HG02798 (cell line): Measurements from ENCODE around the gene ABCA7.
A peak's percentile ranks its signal among the peaks of the same experiment; 100 is the strongest.

Experiments used
- ATAC-seq: cut with Tn5 transposase; IDR thresholded peaks from one replicate; pipeline ENCODE4 v1.9.1; 2021; ENCODE audit warnings: mild to moderate bottlenecking; ENCODE audit not compliant: unreplicated experiment, poor library complexity

Gene ABCA7

DNA sequence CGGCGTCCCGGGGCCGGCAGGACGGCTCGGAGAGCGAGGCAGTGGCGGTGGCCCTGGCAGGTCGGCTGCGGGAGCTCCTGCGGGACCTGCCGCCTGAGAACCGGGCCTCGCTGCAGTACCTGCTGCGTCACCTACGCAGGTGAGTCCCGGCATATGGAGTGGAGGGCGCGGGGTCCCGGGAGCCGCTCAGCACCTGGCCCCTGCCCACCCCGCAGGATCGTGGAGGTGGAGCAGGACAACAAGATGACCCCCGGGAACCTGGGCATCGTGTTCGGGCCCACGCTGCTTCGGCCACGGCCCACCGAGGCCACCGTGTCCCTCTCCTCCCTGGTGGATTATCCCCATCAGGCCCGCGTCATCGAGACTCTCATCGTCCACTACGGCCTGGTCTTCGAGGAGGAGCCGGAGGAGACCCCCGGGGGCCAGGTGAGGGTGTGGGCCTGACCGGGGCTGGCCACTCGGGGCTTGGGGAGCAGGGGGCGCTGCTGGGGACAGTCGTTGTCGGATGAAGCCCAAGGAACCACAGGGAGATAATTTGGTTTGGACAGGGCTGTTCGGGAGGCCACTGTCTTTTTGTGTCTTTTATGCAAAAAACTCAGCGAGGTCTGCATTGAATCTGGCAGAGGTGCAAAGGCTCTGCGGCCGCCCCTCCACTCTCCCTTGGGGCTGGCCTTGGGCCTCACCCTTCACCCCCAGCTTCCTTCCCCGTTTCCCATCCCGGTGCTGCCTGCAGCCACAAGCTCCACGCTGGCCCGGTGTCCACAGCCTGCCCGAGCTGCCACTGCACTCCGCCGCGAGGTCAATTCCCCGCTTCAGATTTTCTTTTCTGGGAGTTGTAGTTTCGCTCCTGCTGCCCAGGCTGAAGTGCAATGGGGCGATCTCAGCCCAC lies 43.3 kb downstream of the ABCA7 start:
- no peak for ATAC-seq

DNA sequence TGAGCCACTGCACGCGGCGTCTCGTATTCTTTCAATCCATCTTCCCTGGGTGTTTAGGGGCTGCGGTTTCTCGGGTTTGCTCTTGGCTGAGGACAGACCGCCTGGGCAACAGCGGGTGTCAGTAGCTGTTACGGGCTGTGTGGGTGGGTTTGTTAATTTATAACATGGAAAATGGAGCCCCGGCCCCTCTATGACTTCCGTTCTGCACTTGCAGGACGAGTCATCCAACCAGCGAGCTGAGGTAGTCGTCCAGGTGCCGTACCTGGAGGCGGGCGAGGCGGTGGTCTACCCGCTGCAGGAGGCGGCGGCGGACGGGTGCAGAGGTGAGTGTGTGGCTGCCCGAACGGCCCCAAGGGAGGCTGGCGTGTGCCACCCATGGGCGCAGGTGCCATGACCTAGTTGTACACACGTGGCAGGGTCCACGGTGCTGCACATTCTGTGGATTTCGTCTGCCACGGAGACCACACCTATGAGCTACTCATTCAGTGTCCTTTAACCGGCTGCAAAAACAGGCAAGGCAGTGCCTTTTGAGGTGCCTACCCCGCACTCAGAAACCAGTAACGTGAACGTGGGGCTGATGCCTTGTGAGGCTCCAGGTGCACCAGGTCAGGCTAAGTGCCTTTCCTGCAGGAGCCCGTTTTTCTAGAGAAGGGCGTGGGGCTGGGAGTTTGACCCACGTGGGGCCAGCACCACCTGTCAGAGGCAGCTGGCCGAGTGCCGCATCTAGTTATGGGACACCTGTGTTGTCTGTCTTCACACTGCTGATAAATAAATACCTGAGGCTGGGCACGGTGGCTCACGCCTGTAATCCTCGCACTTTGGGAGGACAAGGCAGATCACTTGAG lies 44.3 kb downstream of the ABCA7 start:
- no peak for ATAC-seq

DNA sequence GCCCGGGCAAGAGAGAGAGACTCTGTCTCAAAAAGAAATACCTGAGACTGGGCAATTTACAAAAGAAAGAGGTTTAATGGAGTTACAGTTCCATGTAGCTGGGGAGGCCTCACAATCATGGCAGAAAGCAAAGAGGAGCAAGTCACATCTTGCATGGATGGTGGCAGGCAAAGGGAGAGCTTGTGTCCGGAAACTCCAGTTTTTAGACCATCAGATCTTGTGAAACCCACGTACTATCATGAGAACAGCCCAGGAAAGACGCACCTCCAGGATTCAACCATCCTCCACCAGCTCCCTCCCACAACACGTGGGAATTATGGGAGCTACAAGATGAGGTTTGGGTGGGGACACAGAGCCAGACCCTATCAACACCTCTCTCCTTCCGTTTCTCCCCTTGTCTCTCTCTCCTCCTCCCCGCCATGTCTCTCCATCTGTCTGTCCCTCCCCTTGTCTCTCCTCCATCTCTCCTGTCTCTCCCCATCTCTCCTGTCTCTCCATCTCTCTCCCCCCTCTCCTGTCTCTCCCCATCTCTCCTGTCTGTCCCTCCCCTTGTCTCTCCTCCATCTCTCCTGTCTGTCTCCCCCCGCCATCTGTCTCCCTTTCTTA lies 45.2 kb downstream of the ABCA7 start:
- ATAC-seq = no peak

DNA sequence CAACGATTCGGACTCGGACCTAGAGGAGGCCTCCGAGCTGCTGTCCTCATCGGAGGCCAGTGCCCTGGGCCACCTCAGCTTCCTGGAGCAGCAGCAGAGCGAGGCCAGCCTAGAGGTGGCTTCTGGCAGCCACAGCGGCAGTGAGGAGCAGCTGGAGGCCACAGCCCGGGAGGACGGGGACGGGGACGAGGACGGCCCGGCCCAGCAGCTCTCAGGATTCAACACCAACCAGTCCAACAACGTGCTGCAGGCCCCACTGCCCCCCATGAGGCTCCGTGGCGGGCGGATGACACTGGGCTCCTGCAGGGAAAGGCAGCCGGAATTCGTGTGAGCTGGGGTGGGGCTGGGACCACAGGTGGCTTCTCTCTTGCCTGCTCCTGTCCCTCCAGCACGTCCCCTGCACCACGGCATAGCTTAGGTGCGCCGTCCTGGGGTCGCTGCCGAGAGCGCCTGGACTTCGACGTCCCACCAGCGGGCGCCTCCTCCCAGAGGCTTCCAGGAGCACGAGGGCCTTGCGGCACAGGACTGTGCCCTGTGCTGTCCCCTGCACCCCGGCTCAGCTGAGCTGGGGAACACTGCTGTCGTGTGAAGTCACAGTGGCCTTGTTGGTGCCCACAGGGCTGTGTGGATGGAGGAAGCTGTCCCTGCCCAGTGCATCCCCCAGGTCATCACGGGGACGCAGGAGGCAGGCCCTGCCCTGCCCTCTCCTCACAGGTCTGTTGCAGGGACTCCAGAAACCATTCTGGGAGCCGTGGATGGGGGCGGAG lies 46.0 kb downstream of the ABCA7 start:
- ATAC-seq = no peak

DNA sequence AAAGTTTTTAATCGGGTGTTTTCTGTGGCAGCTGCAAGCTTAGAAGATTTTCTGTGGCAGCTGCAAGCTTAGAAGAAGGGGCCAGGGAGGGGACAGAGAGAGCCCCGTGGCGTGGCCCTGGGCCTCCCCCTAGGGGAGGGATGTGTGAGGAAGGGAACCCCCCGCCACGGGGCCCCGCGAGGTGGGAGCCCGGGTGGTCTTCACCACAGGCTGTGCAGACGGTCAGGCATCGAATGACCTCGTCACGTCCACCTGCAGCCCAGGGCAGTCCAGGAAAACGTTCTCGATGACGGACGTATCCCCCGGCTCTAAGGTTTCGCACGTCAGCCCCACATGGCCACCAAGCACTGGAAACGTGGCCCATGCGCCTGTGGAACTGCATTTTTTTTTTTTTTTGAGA lies 46.7 kb downstream of the ABCA7 start:
- no peak for ATAC-seq

DNA sequence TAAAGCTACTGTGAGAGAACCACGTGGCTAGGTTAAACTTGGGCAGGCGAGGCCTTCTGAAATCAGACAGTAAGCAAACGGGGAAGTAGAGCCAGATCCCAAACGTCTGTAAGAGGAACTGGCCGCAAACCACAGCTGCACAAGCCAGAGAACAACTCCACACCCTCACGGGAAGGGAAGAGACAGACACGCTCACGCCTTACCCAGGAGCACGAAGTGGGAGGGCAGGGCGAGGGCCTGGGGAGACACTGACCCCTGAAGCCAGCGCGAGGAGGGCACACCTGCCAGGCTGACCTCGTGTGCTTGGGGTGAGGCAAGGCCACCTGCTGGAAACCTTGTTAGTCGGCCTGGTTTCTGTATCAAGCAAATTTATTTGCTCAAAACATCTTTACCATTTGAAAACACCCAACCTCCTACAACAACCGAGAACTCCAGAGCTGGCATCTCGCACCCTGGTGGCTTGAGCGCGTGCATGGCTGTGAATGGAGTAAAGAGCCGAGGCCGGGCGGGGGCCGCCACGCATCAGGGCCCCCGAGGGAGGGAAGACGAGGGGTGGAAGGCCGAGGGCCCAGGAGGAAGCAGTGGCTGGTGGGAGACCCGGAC lies 48.0 kb downstream of the ABCA7 start:
- ATAC-seq = peak; percentile 40

DNA sequence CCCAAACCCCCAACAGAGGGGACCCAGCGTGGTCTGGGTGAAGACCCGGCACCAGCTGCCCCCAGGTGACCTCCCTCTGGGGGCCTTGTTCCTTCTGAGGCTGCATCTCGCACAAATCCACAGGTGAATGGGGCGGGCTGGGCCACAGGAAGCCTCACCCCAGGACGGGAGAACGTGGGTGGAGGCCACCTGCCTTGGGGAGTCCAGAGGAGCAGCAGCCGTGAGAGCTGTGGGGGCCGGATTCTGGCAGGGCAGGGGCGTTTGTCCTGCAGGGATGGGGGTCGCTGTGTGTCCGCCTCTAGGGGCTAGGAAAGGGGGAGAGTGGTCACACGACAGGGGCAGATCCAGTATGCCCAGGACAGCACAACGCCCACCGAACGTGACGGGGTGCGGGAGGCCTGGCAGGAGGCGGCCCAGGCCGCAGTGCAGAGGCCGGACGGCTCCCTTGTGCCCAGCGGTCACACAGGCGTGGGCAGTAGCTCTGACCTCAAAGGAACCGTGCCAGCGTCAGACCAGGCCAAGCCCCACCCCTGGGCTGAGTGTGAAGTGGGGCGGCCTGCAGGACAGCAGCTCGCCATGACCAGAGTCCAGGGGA lies 48.6 kb downstream of the ABCA7 start:
- peak; percentile 10 for ATAC-seq

DNA sequence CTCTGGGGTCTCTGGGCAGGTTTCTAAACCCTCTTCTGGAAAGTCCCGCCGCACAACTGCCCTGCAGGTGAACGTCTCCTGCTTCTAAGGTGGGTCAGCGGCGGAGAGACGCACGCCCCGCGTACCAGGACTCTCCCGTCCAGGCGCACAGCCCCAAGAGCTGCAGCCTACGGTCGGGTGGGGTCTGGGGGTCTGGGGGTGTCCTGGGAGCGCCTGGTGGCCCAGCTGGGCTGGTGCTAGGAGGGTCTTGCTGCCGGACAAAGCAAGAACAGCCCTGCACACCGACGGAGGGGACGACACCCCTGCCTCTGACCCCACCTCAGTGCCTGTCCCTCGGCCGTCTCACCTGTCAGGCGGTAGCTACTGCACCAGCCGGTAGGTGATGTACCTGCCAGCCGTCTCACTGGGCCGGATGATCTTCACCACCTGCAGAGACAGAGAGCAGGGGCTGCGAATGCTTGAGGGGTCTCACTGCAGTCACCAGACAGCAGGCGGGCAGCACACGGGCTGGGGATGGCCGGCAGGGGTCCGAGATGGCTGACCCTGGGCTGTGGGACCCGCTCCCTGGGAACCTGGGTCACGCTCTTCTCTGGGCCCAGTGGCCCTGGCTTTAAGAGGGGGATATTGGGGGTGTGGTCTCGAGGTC lies 49.3 kb downstream of the ABCA7 start:
- ATAC-seq = no peak

DNA sequence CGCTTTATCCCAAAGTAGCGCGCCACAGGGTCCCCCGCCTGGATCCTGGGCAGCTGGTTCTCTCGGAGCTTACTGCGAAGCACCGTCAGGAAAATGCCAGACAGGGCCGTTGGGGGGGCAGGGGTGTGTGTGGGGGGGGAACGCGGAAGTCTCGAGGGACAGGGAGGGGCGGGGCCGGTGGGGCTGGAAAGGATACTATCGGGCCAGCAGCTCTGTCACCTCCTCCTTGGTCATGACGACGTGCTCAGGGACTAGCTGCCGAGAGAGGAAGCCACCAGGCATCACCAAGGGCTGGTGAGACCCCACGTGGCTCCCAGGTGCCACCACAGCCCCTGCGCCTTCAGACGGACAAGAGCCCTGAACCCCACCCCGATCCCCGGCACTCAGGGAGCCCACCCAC lies 50.0 kb downstream of the ABCA7 start:
- no peak for ATAC-seq

DNA sequence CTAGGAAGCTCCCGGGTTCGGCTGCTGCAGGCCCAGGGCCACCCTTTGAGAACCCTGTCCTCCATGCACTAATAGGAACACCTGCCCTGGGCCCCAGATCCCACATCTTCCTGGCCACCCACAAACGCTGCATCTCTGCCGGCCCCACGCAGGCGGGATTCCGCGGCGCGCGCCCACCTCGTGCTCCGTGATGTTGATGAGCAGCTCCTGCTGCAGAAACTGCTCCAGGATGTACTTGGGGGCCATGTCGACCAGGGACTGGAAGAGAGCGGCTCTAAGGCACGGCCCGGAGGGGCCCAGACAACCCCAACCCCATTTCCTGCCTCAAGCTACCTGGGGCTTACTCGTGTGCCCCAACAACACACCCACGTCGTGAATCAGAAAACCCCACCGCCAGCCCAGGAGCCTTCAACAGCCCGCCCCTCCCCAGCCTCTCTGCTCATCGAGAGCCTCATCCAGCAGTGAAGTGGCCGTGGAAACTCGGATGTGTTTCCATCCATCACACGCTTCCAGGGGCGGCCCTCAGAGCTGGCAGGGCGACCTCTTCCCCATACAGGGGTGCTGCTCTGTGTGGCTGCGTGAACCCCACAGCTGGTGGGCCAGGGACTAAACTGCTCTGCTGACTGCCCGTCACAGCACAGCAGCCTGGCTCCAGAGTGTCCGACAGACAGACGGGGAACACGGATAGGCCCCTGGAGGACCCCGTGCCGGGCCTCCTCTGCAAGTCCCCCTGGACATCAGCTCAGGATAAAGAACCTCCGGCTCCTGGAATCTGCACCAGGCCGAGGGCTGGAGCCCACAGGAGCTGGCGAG lies 51.0 kb downstream of the ABCA7 start:
- no peak for ATAC-seq

DNA sequence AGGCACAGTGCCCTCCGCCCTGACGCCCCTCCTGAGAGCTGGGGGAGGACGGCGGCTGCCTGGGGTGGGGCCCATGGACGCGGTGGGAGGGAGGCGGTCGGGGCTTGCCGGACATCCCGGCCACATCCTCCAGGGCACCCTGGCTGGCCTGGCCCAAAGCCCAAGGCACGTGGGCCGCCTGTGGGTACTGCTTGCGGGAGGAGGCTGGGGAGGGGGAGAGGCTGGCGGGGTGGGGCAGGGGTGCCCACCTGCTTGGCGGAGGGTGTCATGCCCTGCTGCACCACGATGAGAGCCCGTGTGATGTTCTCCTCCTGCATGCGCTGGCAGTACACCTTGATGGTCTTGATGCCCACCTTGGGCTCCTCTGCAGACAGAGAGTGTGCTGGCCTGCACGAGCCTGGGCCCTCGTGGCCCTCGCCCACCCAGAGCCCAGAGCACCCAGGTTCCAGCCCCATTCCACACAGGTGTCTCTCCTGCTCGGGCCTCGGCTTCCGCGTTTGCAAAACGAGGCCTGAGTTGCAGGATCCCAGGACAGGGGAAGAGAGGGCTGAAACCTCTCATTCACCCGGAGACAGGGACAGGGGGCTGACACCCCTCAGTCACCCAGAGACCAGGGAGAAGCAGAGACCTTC lies 51.8 kb downstream of the ABCA7 start:
- no peak for ATAC-seq

DNA sequence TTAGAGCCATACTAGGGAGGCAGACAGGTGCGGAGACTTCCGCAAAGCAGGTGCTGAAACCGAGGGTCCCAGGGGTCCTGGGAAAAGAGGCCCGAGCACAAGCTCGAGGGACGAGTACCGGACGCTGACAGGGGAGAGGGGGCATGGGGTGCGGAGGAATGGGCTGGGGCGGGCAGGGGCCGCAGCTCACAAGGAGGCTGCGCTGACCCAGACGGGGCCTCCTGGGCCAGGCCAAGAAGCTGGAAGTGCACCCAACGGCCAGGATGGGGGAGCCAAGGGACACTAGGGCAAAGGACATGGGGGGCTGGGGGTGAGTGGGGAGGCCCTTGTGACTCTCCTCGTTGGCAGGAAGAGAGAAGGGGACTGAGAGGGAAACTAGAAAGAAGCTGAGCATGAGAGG lies 53.4 kb downstream of the ABCA7 start:
- no peak for ATAC-seq

DNA sequence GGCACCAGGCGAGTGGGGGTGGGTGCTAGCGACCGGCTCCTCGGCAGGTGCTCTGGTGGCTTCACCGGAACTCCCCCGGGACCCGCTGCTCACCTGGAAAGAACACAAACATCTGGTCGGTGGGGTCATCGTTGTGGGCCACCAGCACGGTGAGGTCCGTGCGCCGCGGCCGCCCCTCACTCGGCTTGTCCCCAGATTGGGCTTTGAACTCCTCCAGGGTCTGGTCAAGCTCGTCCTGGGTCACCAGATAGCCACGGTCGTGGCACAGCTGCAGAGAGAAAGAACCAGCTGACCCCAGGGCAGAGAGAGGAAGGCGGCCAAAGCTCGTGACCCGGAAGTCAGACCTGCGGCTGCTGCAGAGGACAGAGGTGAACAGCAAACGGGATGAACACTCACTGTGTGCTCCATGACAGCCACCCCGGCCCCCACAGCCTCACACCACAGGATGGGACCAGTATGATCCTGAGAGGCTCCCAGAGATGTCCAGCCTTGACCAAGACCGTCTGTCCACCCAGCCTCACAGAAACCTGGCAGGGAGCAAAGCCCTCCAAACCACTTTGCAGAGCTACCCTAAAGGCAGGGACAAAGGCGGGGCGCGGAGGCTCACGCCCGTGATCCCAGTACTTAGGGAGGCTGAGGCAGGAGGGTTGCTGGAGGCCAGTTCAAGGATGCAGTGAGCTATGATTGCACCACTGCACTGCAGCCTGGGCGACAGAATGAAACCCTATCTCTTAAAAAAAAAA lies 54.1 kb downstream of the ABCA7 start:
- ATAC-seq = no peak

DNA sequence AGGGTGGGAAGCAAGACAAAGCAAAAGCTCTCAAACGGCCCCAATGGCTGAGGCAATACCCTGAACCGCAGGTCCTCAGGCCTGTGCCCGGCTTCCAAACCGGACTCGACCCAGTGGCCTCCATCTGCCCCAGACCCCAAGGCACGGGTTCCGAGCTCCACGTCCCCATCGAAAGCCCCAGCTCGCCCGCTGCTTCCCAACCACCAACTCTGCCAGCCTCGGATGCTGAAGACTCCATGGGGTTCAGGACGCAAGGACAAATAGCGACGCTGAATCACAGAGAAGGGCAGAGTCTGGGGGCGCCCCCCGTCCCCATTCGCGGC lies 54.7 kb downstream of the ABCA7 start:
- ATAC-seq = no peak

DNA sequence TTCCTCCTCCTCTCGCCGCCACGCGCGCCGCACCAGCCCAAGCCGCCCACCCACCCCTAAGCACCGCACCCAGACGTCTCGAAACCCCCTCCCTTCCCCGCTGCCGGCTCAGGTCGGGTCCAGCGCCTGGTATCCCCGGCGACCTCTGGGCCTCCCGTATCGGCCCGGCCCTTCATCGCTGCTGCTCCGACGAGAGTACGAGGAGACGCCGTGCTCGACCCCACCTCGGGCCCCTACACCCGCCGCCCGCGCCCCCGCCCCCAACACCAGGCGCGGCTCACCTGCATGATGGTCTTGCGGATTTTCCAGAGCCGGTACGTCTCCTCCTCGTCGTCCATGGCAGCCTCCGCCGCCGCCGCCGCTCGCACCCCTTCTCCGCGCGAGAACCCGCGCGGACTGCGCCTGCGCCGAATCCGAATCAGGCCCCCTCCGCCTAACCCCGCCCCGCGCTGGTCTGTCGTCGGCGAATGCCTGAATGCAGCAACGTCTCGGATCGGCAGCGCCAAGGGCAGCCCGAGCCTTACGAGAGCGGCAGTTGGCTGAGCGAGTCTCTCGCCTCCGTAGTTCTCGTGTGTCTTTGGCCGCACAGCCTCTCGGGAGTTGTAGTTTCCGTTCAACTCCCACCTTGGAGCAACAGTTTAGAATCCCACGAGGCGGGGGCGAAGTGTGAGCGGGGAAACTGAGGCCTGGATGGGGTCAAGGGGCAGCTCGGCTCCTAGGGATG lies 55.2 kb downstream of the ABCA7 start, which contains the start of gene POLR2E:
POLR2E (minus strand) TSS at position 398 of the 724 bp plus-strand sequence; CDS start at position 338, 60 bp downstream.
- peak; percentile 91 for ATAC-seq

DNA sequence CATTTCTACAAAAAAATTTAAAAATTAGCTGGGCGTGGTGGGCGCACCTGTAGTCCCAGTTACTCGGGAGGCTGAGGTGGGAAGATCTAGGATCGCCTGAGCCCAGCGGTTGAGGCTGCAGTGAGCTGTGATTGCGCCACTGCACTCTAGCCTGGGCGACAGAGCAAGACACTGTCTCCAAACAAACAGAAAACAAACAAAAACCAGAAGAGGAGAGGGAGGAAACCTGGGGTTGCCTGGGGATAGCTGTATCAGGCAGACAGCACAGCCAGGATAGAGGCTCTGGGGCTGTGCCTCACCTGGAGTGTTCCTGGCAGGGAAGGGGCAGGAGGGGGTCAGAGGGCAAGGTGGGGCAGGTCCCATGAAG lies 57.9 kb downstream of the ABCA7 start:
- no peak for ATAC-seq
